GM12865 (cell line): ENCODE measurements around the gene WDR27.

Experiments used
- DNase-seq: peaks from one replicate; pipeline ENCODE4 v3.0.0; 2010; ENCODE audit warnings: low read depth
- H3K4me3 ChIP-seq: 2 replicates; pipeline ENCODE4 v1.5.1; 2011; ENCODE audit warnings: mild to moderate bottlenecking, low read depth, low read length, control low read depth
- TF ChIP-seq, protein P1 (sequence below): IDR thresholded peaks from 2 replicates; pipeline ENCODE4 v1.5.1; 2011; ENCODE audit warnings: low read length, control low read depth, low read depth, inconsistent platforms; ENCODE audit not compliant: insufficient read depth; ENCODE audit errors: missing control alignments

Gene WDR27

DNA sequence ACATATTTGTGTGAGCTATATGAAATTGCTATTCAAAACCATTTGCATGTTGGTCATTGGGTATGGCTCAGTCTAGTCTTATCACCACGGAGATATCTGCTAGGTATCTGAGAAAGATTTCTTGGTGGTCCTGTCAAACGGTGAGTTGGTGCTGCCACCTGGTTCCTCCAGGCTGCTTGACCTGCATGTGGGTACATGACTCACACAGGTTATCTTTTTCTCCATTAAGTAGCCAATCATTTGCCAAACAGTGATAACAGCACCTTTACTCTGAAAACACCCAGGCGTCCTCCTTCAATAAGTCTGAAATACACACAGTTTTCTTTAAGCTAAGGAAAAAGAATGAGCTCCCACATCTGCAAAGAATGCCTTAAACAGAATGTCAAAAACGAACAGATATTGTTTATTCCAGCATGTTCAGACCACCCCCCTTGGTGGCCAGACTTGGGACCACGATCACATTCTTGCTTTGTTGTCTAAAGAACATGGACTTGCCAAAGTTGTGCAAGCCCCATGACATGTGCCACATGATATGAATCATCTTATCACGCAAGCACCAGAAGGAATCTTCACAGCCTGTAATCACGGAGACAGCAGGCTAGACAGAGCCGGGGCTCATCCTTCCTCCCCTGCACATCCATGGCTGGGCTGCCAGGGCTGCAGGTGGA, 247.5 kb downstream of the WDR27 start:
- H3K4me3 ChIP-seq = no peak overlapping the region
- DNase-seq = no peak
- TF ChIP-seq, protein P1, sequence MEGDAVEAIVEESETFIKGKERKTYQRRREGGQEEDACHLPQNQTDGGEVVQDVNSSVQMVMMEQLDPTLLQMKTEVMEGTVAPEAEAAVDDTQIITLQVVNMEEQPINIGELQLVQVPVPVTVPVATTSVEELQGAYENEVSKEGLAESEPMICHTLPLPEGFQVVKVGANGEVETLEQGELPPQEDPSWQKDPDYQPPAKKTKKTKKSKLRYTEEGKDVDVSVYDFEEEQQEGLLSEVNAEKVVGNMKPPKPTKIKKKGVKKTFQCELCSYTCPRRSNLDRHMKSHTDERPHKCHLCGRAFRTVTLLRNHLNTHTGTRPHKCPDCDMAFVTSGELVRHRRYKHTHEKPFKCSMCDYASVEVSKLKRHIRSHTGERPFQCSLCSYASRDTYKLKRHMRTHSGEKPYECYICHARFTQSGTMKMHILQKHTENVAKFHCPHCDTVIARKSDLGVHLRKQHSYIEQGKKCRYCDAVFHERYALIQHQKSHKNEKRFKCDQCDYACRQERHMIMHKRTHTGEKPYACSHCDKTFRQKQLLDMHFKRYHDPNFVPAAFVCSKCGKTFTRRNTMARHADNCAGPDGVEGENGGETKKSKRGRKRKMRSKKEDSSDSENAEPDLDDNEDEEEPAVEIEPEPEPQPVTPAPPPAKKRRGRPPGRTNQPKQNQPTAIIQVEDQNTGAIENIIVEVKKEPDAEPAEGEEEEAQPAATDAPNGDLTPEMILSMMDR = no peak

DNA sequence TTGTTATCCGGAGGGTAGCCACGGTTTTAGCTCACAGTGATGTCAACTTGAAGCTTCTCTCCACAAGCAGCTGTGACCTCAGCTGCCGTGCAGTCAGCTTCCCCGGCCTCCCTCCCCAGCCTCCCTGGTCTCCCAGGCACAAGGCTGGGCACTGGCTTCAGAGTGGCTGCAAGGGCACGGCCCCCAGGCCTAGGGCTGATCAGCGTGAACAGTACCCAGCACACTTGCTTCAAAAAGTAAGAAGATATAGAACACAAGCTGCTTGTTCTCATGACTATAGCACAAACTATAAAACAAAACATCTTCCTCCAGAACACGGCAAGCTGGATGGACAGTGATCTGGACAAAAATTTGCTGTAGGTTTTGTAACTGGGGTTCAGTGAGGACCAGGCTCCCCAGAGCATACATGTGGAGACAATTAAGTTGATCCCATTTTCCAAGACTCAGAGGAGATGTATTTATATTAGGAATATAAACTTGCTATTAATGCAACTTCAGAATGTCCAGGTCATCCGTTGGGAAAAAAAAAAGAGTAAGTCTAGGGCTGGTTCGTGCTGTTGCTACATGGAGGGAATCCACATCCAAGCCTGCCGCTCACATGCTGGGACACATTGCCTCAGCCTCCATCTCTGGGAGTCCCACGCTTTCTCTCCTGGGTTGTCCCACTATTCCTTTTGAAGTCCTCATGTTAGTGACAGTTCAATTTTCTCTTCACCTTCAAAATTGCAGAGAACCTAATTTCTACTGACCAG, 248.8 kb downstream of the WDR27 start:
- DNase-seq = no peak
- H3K4me3 ChIP-seq = no peak overlapping the region
- TF ChIP-seq, protein P1 = no peak

DNA sequence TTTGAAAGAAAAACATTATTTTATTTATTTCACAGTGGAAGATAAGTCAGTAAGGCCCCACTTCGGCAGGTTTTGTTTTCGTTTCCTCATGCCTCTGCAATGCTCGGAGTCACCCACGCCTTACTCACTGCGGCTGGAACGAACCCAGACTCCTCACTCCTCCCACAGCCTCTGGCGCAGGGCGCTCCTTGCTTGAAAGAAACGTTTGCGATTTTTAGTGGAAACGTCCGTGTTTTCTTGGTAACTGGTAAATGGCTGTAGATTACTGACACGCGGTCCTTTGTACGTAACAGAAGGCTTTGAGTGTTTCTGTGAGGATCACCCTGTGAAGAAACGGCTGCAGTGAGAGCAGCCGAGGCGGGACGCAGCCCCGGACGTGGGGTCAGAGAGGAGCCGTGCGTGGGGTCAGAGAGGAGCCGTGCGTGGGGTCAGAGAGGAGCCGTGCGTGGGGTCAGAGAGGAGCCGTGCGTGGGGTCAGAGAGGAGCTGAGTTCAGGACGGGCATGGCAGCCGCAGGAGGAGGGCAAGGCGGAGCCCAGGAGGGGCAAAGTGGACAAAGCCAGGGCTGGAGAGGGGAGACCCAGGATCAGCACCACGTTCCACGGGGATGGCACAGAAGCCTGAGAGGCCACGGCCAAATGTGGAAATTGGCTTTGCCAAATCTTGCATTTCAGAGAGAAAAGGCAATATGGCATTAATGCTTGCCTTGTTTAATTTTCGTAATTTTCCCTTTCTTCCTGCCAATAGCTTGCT, 249.5 kb downstream of the WDR27 start:
- no peak for DNase-seq
- TF ChIP-seq, protein P1 = no peak
- H3K4me3 ChIP-seq = no peak overlapping the region

DNA sequence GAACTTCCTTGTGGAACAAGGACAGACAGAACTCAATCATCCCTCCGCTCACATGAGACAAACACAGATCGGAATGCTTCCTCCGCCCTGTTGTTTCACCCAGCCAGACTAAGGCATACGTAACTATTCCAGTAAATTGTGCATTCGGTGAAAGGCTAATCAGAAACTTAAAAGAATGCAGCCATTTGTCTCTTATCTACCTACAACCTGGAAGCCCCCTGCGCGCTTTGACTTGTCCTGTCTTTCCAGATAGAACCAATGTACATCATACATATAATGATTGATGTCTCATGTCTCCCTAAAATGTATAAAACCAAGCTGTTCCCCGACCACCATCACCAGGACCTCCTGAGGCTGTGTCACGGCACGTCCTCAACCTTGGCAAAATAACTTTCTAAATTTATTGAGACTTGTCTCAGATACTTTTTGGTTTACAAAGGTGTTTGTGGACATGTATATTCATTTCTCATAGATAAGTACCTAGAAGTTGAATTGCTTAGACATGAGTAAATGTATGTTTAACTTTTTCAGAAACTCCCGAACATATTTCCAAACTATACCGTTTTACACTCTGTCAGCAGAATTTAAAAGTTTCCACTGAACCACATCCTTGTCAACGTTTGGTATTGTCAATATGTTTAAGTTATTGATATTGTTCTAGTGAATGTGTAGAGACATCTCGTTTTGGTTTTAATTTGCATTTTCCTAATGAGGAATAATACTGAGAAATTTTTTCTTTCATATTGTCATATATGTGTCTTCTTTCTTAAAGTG, 250.6 kb downstream of the WDR27 start:
- no peak for DNase-seq
- TF ChIP-seq, protein P1 = no peak
- H3K4me3 ChIP-seq = no peak overlapping the region

DNA sequence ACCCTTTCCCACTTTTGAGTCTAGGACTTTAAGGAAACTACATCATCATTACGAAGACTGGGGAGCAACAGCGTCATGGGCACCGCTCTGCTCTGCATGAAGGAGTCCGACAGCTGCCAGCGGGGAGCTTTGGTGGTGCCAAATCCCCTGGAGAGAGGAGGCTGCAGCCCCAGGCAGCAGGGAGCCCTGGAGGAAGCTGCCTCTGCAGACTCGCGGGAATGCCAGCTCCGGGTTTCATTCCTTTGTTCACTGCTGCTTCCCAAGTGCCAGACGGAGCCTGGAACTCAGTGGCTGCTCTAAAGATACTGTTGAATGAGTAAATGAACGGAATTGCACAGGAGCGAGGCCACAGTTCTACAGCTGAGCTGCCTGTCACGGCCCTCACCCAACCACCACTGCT, 251.7 kb downstream of the WDR27 start:
- TF ChIP-seq, protein P1 = no peak
- no peak for DNase-seq
- H3K4me3 ChIP-seq = no peak overlapping the region

DNA sequence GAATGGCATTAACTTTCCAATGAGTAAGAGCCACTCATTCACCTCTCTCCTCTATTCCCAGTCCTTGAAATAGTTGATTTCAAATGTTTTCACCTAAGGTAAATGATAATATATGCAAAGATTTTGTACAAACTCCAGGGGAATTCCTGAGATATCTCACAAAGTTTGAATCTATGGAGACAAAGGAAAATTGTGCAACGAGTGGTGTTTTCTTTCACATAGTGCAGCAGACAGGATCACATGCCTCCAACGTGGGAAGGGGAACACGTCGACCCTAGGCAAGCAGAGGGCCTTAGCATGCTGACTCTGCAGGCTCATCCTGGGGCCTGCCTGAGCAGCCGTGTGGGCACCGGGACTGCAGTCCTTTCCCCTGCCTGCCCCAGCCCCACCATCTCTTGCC, 252.6 kb downstream of the WDR27 start:
- H3K4me3 ChIP-seq = no peak overlapping the region
- TF ChIP-seq, protein P1 = no peak
- no peak for DNase-seq
